Measurements from ENCODE around the gene NRG3. TPM values are rescaled to one million over a fixed set of nuclear protein-coding genes. Genes with fewer than 3 reads are reported as not detected.

The NRG3 gene
- total and polyA plus RNA-seq, 2 of the 8 experiments (the other 6 are each of a cell fraction or from before 2014, with no cell fraction given) = 4.2 to 5.0 TPM

DNA sequence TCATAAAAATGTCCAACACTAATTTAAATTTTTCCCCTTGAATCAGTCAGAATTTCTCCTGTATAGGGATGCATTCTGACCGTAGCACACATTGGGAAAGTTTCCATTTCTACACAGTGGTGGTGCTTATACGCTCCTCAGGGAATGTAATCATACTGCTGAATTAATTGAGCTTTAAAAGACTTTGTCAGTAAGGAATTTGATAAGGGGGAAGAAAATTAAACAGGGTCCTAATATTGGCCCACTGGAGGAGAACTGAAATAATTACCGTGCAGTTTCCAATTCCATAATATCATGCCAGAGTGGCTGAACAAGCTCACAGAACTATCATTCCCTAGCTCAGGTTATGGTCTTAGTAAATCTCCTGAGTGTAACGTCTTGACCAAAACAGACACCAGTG lies 1041.9 kb downstream of the NRG3 start:
- Histone ChIP-seq H4K8ac (ENCODE audit: extremely low read depth, insufficient read depth, low read length) (no peak overlapping the region), H3K4me2 (ENCODE audit: insufficient read depth in 1 of 2, low read depth in 2 of 2, low read length in 2 of 2) (no peak overlapping the region), H3K14ac (ENCODE audit: insufficient read length) (no peak overlapping the region), H2BK20ac (ENCODE audit: low read length) (no peak overlapping the region), H3K9me3 (ENCODE audit: insufficient read depth in 2 of 2, low read depth in 1 of 2, low read length in 1 of 2) (0 out of 4 replicates have a peak, but pooled peaks cover 0 to 2% of the 10 kb centered on the region in 2 experiments), H4K20me1 (replicated peaks in 1 of 2; ENCODE audit: control insufficient read depth in 1 of 2, insufficient read depth in 2 of 2, low read length in 2 of 2) (no peaks in the 10 kb centered on the region), H2BK5ac (ENCODE audit: low read depth, low read length) (no peak overlapping the region), H3K9ac (replicated peaks in 1 of 4; ENCODE audit: extremely low read depth in 1 of 4, low read depth in 3 of 4, low read length in 3 of 4) (no peak overlapping the region), H3K4me1 (replicated peaks in 1 of 4; ENCODE audit: control insufficient read depth in 3 of 4, insufficient read depth in 4 of 4, low read length in 3 of 4) (no peaks in the 10 kb centered on the region), H3K27me3 (replicated peaks in 1 of 4; ENCODE audit: control insufficient read depth in 3 of 4, extremely low read depth in 1 of 4, insufficient read depth in 3 of 4, low read length in 3 of 4) (peaks cover 0 to 1% (median 0%) of the 10 kb centered on the region in 4 experiments; a peak in 1 of 7 replicates), H2BK15ac (ENCODE audit: low read length) (no peak overlapping the region), H2BK120ac (replicated peaks; ENCODE audit: low read depth, low read length) (no peak overlapping the region), H3K23ac (ENCODE audit: insufficient read length) (no peak overlapping the region), H3K56ac (replicated peaks; ENCODE audit: insufficient read length, low read depth, low read length) (no peak overlapping the region), H3K18ac (ENCODE audit: extremely low read depth, low read length) (no peak overlapping the region), H3K4me3 (ENCODE audit: extremely low read depth in 1 of 4, insufficient read depth in 2 of 4, low read depth in 3 of 4, low read length in 4 of 4) (no peak overlapping the region), H3K4ac (replicated peaks; ENCODE audit: insufficient read length, low read depth, low read length) (no peak overlapping the region), H4K91ac (replicated peaks; ENCODE audit: insufficient read length, low read length) (no peak overlapping the region), H3K36me3 (ENCODE audit: control insufficient read depth in 2 of 4, insufficient read depth in 4 of 4, low read length in 3 of 4) (no peaks in the 10 kb centered on the region), H2AK5ac (ENCODE audit: low read depth, low read length) (no peak overlapping the region), H4K5ac (ENCODE audit: insufficient read length, low read depth, low read length) (no peak overlapping the region), H3K23me2 (ENCODE audit: low read depth, low read length) (no peaks in the 10 kb centered on the region), H2AFZ (ENCODE audit: low read length) (no peak overlapping the region), H2BK12ac (ENCODE audit: low read depth, low read length) (no peak overlapping the region), H3K27ac (ENCODE audit: low read depth, low read length) (no peak overlapping the region), H3K79me1 (ENCODE audit: low read depth, low read length) (no peaks in the 10 kb centered on the region), H3K79me2 (ENCODE audit: control insufficient read depth in 1 of 2, insufficient read depth in 2 of 2, low read length in 2 of 2) (no peaks in the 10 kb centered on the region)
- POLR2A ChIA-PET (ENCODE audit: partially characterized antibody) = no interaction called here
- DNase-seq (ENCODE audit: low read depth in 1 of 2, low spot score in 2 of 2) = no peak
- FAIRE-seq = no peak
- CTCF ChIA-PET (ENCODE audit: partially characterized antibody) = interaction anchor here (0.6 kb wide), 1 partner anchor 19 kb away, joined by 3 read pairs; no protein-coding TSS in a partner anchor
- 77% methylated on average over 4 of the region's 4 CpGs; no CpG with 5 or more reads in 1 of the 2 experiments for WGBS, 2 experiments (ENCODE audit: extremely low coverage in 1 of 2, insufficient coverage in 1 of 2, insufficient read length in 1 of 2, insufficient replicate concordance in 2 of 2, low coverage in 1 of 2, low lambda C conversion rate in 2 of 2, missing lambda C conversion rate in 1 of 2)
- TF ChIP-seq SIRT6 (IDR thresholded peaks at IDR 0.05; ENCODE audit: low read length) (no peak), MAFK (IDR thresholded peaks at IDR 0.05; ENCODE audit: low read depth, low read length) (no peak), HDAC2 (IDR thresholded peaks at IDR 0.05; ENCODE audit: borderline replicate concordance in 1 of 2, low read depth in 2 of 2, low read length in 2 of 2) (no peak), SP4 (IDR thresholded peaks at IDR 0.05; ENCODE audit: low read length) (no peak), RXRA (IDR thresholded peaks at IDR 0.05; ENCODE audit: insufficient read depth, low read depth, low read length) (no peak), NRF1 (IDR thresholded peaks at IDR 0.05; ENCODE audit: low read depth, low read length) (no peak), SP1 (IDR thresholded peaks at IDR 0.05; ENCODE audit: low read depth, low read length) (no peak), TAF7 (optimal IDR thresholded peaks at IDR 0.05; ENCODE audit: borderline replicate concordance, low read depth, low read length) (no peak), SUZ12 (IDR thresholded peaks at IDR 0.05; ENCODE audit: low read length) (no peak), NANOG (IDR thresholded peaks at IDR 0.05; ENCODE audit: insufficient read depth, low read depth, low read length, poor library complexity, severe bottlenecking) (no peak), GTF2F1 (IDR thresholded peaks at IDR 0.05; ENCODE audit: borderline replicate concordance, low read depth, low read length) (no peak), SIN3A (conservative IDR thresholded peaks at IDR 0.05 in 1 of 2, IDR thresholded peaks at IDR 0.05 in 1 of 2; ENCODE audit: low read depth in 1 of 2, low read length in 2 of 2) (no peak)
- TF ChIP-seq, protein P1, sequence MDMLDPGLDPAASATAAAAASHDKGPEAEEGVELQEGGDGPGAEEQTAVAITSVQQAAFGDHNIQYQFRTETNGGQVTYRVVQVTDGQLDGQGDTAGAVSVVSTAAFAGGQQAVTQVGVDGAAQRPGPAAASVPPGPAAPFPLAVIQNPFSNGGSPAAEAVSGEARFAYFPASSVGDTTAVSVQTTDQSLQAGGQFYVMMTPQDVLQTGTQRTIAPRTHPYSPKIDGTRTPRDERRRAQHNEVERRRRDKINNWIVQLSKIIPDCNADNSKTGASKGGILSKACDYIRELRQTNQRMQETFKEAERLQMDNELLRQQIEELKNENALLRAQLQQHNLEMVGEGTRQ (IDR thresholded peaks at IDR 0.05; ENCODE audit: low read length) = no peak
